Neuronal stem cell (in vitro differentiated cells): ENCODE data around the gene MED12L.

Experiments
- DNase-seq: peaks from one replicate; pipeline ENCODE4 v3.0.0-alpha.2; 2013; ENCODE audit warnings: low spot score
- H2AFZ ChIP-seq: one replicate; pipeline ENCODE4 v1.6.1; 2013; ENCODE audit warnings: mild to moderate bottlenecking, low read length, inconsistent platforms
- H2AK5ac ChIP-seq: 2 replicates; pipeline ENCODE4 v1.6.1; 2013; ENCODE audit warnings: low read depth, mild to moderate bottlenecking, inconsistent platforms, low read length, moderate library complexity, mixed read lengths
- H2BK120ac ChIP-seq: 2 replicates; pipeline ENCODE4 v1.6.1; 2013; ENCODE audit warnings: low read depth, mild to moderate bottlenecking, inconsistent platforms, low read length, moderate library complexity, mixed read lengths
- H2BK12ac ChIP-seq: one replicate; pipeline ENCODE4 v1.6.1; 2013; ENCODE audit warnings: low read length, inconsistent platforms
- H2BK15ac ChIP-seq: 2 replicates; pipeline ENCODE4 v1.6.1; 2013; ENCODE audit warnings: mild to moderate bottlenecking, low read length, inconsistent platforms, mixed read lengths
- H2BK5ac ChIP-seq: one replicate; pipeline ENCODE4 v1.6.1; 2013; ENCODE audit warnings: inconsistent platforms, mild to moderate bottlenecking, low read length, moderate library complexity
- H3K14ac ChIP-seq: one replicate; pipeline ENCODE4 v1.6.1; 2013; ENCODE audit warnings: low read length, inconsistent platforms
- H3K18ac ChIP-seq: 2 replicates; pipeline ENCODE4 v1.6.1; 2013; ENCODE audit warnings: low read length, inconsistent platforms
- H3K23ac ChIP-seq: 2 replicates; pipeline ENCODE4 v1.6.1; 2013; ENCODE audit warnings: low read depth, mild to moderate bottlenecking, mixed read lengths, low read length, inconsistent platforms; ENCODE audit not compliant: poor library complexity
- H3K27ac ChIP-seq: replicated peaks from 3 replicates; pipeline ENCODE4 v1.5.1; 2013; ENCODE audit warnings: low read length, inconsistent platforms
- H3K27me3 ChIP-seq, 3 experiments: 2 replicates each; pipeline ENCODE4 v1.6.1; 2013; ENCODE audit warnings: low read length in 3 of 3, mild to moderate bottlenecking in 2 of 3, inconsistent platforms in 1 of 3, low read depth in 1 of 3, mixed read lengths in 1 of 3, moderate library complexity in 1 of 3; ENCODE audit not compliant: control insufficient read depth in 3 of 3, insufficient read depth in 3 of 3
- H3K36me3 ChIP-seq, 2 donors: replicated peaks in 1 of 2; 2 replicates each; pipeline ENCODE4 v1.6.1; 2013; ENCODE audit warnings: low read length in 2 of 2; ENCODE audit not compliant: control insufficient read depth in 2 of 2, insufficient read depth in 2 of 2
- H3K4ac ChIP-seq: 2 replicates; pipeline ENCODE4 v1.6.1; 2013; ENCODE audit warnings: inconsistent platforms, mild to moderate bottlenecking, low read length, moderate library complexity
- H3K4me1 ChIP-seq, 2 donors: 1 replicate in 1 of 2; 2 replicates in 1 of 2; pipeline ENCODE4 v1.6.1; 2013; ENCODE audit warnings: low read length in 2 of 2, low read depth in 1 of 2; ENCODE audit not compliant: control insufficient read depth in 2 of 2, insufficient read depth in 1 of 2
- H3K4me2 ChIP-seq: one replicate; pipeline ENCODE4 v1.6.1; 2013; ENCODE audit warnings: mild to moderate bottlenecking, low read length, inconsistent platforms; ENCODE audit not compliant: insufficient read depth, poor library complexity, severe bottlenecking
- H3K4me3 ChIP-seq, 2 donors: 2 replicates each; pipeline ENCODE4 v1.5.1; 2013; ENCODE audit warnings: low read length in 2 of 2, mild to moderate bottlenecking in 2 of 2, inconsistent platforms in 1 of 2, moderate library complexity in 1 of 2
- H3K79me1 ChIP-seq: one replicate; pipeline ENCODE4 v1.6.1; 2013; ENCODE audit warnings: low read depth, mild to moderate bottlenecking, inconsistent platforms, low read length, moderate library complexity
- H3K9ac ChIP-seq: one replicate; pipeline ENCODE4 v1.6.1; 2013; ENCODE audit warnings: mild to moderate bottlenecking, low read depth, low read length, inconsistent platforms; ENCODE audit not compliant: poor library complexity
- H3K9me3 ChIP-seq, 2 donors: replicated peaks in 1 of 2; 2 replicates each; pipeline versions ENCODE3 to v1.6.1; 2013; ENCODE audit warnings: low read length in 2 of 2, mild to moderate bottlenecking in 2 of 2, inconsistent platforms in 1 of 2, low read depth in 1 of 2, mixed read lengths in 1 of 2, moderate library complexity in 1 of 2; ENCODE audit not compliant: control insufficient read depth in 2 of 2, insufficient read depth in 1 of 2
- H4K8ac ChIP-seq: one replicate; pipeline ENCODE4 v1.6.1; 2013; ENCODE audit warnings: low read depth, mild to moderate bottlenecking, inconsistent platforms, low read length, moderate library complexity
- H4K91ac ChIP-seq: one replicate; pipeline ENCODE4 v1.6.1; 2013; ENCODE audit warnings: low read length, low read depth, mild to moderate bottlenecking, inconsistent platforms; ENCODE audit not compliant: poor library complexity
- WGBS, 2 donors: extraction: QIAGEN DNeasy Blood & Tissue Kit; methylation state at CpG; one replicate each; pipeline ENCODE4 v1.1.7; 2013; ENCODE audit warnings: missing lambda C conversion rate in 2 of 2, mixed read lengths in 1 of 2; ENCODE audit not compliant: insufficient read length in 2 of 2, insufficient replicate concordance in 1 of 2; ENCODE audit errors: extremely low coverage in 2 of 2; 5-methylcytosine and 5-hydroxymethylcytosine counted together

Gene MED12L

DNA sequence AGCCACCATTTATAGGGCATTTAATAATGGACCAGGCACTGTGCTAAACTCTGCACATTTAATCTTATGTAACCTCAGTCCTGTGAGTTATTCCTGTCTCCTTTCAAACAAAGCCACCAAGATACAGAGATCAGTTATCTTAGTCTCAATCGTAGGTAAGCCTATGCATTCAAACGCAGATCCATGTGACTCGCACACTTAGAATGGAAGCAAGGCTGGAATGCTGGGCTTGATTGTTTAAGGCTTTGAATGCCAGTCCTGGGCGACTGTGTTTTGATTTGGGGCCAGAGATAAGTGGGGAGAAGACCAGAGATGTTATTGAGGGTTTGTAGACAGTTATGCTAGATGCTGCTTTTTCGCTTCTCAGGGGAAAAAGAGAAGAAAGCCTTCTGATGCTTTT is 22.2 kb downstream of the MED12L start:
- peak overlapping the region; percentile 59 for H2AFZ ChIP-seq
- H3K27ac ChIP-seq: peak overlapping the region; percentile 73
- no peak overlapping the region for H2BK5ac ChIP-seq
- no peak overlapping the region for H3K23ac ChIP-seq
- no peak overlapping the region for H4K91ac ChIP-seq
- H3K4me2 ChIP-seq: peak overlapping the region; percentile 38
- H2BK120ac ChIP-seq: no peak overlapping the region
- no CpG with 5 or more reads among the region's 5 CpGs for WGBS, 2 donors
- H3K27me3 ChIP-seq: no peaks in the 10 kb centered on the region
- no peaks in the 10 kb centered on the region for H3K9me3 ChIP-seq
- peaks cover 12 to 21% of the 10 kb centered on the region in 2 donors for H3K4me1 ChIP-seq
- no peak overlapping the region for H2BK15ac ChIP-seq
- H3K4ac ChIP-seq: no peak overlapping the region
- no peak overlapping the region for H3K18ac ChIP-seq
- H3K79me1 ChIP-seq: no peaks in the 10 kb centered on the region
- no peak overlapping the region for H2AK5ac ChIP-seq
- DNase-seq: peak; percentile 58
- no peak overlapping the region for H3K14ac ChIP-seq
- no peak overlapping the region for H2BK12ac ChIP-seq
- no peak overlapping the region for H4K8ac ChIP-seq
- no peaks in the 10 kb centered on the region for H3K36me3 ChIP-seq
- H3K4me3 ChIP-seq: no peak overlapping the region
- H3K9ac ChIP-seq: no peak overlapping the region

DNA sequence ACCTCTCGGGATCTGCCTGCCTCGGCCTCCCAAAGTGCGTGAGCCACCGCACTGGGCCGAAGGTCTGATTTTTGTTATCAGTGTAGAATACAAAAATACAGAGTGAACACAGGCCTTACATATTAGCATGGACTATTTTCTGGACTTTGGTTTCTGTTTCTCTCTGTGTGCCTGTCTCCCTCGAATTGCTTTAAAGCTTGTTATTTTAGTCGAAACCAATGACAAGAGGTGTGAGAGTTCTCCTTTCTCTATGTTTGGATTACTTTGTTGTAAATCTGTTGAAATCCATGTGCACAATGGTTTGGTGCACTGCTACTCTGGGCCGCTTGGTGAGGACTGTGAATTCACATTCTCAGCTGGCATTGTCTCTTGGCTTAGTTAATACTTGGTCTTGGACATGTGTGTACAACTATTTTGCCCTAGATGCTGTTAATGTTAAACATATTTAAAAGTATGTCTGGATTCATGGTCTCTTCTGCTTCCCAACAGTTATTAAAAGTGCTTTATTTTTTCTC is 23.9 kb downstream of the MED12L start:
- no CpG with 5 or more reads among the region's 8 CpGs for WGBS, 2 donors
- no peak overlapping the region for H2AK5ac ChIP-seq
- no peaks in the 10 kb centered on the region for H3K9me3 ChIP-seq
- H3K9ac ChIP-seq: no peak overlapping the region
- H3K18ac ChIP-seq: no peak overlapping the region
- peaks cover 12 to 21% of the 10 kb centered on the region in 2 donors for H3K4me1 ChIP-seq
- H3K4me3 ChIP-seq: no peak overlapping the region
- no peak overlapping the region for H3K27ac ChIP-seq
- H2BK15ac ChIP-seq: no peak overlapping the region
- DNase-seq: no peak
- no peak overlapping the region for H3K14ac ChIP-seq
- no peak overlapping the region for H3K4me2 ChIP-seq
- no peak overlapping the region for H2BK12ac ChIP-seq
- H3K23ac ChIP-seq: no peak overlapping the region
- no peaks in the 10 kb centered on the region for H3K79me1 ChIP-seq
- H4K91ac ChIP-seq: no peak overlapping the region
- H2BK5ac ChIP-seq: no peak overlapping the region
- H3K4ac ChIP-seq: no peak overlapping the region
- H2BK120ac ChIP-seq: no peak overlapping the region
- no peak overlapping the region for H4K8ac ChIP-seq
- H2AFZ ChIP-seq: no peak overlapping the region
- no peaks in the 10 kb centered on the region for H3K27me3 ChIP-seq
- H3K36me3 ChIP-seq: no peaks in the 10 kb centered on the region

GRCh38 chr3:151112731-151113130 is 27.3 kb downstream of the MED12L start:
- H2BK15ac ChIP-seq: no peak overlapping the region
- H2BK12ac ChIP-seq: no peak overlapping the region

GRCh38 chr3:151113343-151113742 is 27.9 kb downstream of the MED12L start:
- Histone ChIP-seq H3K18ac (no peak overlapping the region), H3K4me2 (no peak overlapping the region), H3K27ac (no peak overlapping the region), H2BK5ac (no peak overlapping the region), H3K4me3 (no peak overlapping the region), H2AK5ac (no peak overlapping the region), H3K79me1 (no peaks in the 10 kb centered on the region), H2BK15ac (no peak overlapping the region), H2BK120ac (no peak overlapping the region), H3K27me3 (no peaks in the 10 kb centered on the region), H3K14ac (no peak overlapping the region), H4K8ac (no peak overlapping the region), H2BK12ac (no peak overlapping the region), H3K4ac (no peak overlapping the region), H3K4me1 (peaks cover 0 to 16% of the 10 kb centered on the region in 2 donors), H2AFZ (no peak overlapping the region), H3K9ac (no peak overlapping the region), H3K36me3 (no peaks in the 10 kb centered on the region), H3K23ac (no peak overlapping the region), H3K9me3 (no peaks in the 10 kb centered on the region), H4K91ac (no peak overlapping the region)
- no peak for DNase-seq
- no CpG with 5 or more reads among the region's 1 CpG for WGBS, 2 donors

More at GRCh38 chr3:151112731-151113130, 27.3 kb downstream of the MED12L start:
- no peak for DNase-seq
- H3K9me3 ChIP-seq: no peaks in the 10 kb centered on the region
- H2BK5ac ChIP-seq: no peak overlapping the region
- no peak overlapping the region for H3K9ac ChIP-seq
- no peak overlapping the region for H3K23ac ChIP-seq
- no peak overlapping the region for H3K27ac ChIP-seq
- H4K91ac ChIP-seq: no peak overlapping the region
- H4K8ac ChIP-seq: no peak overlapping the region
- no peak overlapping the region for H3K14ac ChIP-seq
- no peak overlapping the region for H2AK5ac ChIP-seq
- H3K4me2 ChIP-seq: no peak overlapping the region
- no peak overlapping the region for H3K4ac ChIP-seq
- H3K36me3 ChIP-seq: no peaks in the 10 kb centered on the region
- H3K4me3 ChIP-seq: no peak overlapping the region
- no peak overlapping the region for H3K18ac ChIP-seq
- no peaks in the 10 kb centered on the region for H3K27me3 ChIP-seq
- no CpG with 5 or more reads among the region's 3 CpGs for WGBS, 2 donors
- no peak overlapping the region for H2BK120ac ChIP-seq
- H3K4me1 ChIP-seq: peaks cover 4 to 20% of the 10 kb centered on the region in 2 donors
- H2AFZ ChIP-seq: no peak overlapping the region
- H3K79me1 ChIP-seq: no peaks in the 10 kb centered on the region
